HG03378 (cell line): ENCODE results near the gene P2RY1.
A peak's percentile ranks its signal among the peaks of the same experiment; 100 is the strongest.

Experiments
- ATAC-seq: cut with Tn5 transposase; IDR thresholded peaks from one replicate; pipeline ENCODE4 v1.9.1; 2021; ENCODE audit warnings: mild to moderate bottlenecking, moderate library complexity; ENCODE audit not compliant: unreplicated experiment

P2RY1 gene, protein sequence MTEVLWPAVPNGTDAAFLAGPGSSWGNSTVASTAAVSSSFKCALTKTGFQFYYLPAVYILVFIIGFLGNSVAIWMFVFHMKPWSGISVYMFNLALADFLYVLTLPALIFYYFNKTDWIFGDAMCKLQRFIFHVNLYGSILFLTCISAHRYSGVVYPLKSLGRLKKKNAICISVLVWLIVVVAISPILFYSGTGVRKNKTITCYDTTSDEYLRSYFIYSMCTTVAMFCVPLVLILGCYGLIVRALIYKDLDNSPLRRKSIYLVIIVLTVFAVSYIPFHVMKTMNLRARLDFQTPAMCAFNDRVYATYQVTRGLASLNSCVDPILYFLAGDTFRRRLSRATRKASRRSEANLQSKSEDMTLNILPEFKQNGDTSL

DNA sequence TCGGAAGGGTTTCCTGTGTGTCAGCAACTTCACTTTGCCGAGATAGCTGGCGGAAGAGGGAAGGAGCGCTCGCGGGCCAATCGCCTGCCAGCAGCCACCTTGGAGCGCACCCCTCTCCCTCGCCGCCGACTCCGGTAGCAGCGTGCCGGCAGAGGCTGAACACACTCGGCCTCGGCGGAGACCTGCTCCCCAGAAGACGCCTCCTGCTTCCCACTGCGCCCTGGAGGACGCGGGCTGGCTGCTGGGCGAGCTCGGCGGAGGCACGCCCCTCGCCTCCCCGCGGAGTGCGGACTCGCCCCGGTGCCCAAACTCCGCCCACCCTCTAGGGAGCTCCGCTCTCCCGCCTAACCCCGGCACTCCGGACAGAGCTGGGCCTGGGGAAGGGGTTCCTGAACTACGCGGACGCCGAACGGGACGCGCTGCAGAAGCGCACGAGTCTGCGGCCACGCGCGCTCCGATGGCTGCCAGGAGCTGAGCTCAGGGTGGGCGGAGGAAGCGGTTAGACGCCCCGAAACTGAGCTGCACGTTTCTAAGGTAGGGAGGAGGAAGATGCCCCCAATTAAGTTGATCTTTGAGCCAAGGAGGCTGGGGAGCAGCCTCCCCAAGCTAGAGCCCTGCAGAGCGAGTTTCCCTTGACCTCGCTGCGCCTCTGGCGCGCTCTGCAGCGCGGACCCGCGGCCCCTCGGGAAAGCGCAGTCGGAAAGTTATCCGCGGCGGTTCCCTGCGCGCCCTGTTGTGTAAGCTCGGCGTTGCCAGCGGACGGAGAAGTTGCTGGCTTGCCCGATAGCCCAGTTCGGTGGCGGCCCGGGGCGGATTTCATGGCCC, at the start of gene P2RY1:
Gene P2RY1 (plus strand): TSS at position 356 of the 825 bp plus-strand sequence. CDS start 652 bp downstream, outside the sequence.
- ATAC-seq, result peak; percentile 86

DNA sequence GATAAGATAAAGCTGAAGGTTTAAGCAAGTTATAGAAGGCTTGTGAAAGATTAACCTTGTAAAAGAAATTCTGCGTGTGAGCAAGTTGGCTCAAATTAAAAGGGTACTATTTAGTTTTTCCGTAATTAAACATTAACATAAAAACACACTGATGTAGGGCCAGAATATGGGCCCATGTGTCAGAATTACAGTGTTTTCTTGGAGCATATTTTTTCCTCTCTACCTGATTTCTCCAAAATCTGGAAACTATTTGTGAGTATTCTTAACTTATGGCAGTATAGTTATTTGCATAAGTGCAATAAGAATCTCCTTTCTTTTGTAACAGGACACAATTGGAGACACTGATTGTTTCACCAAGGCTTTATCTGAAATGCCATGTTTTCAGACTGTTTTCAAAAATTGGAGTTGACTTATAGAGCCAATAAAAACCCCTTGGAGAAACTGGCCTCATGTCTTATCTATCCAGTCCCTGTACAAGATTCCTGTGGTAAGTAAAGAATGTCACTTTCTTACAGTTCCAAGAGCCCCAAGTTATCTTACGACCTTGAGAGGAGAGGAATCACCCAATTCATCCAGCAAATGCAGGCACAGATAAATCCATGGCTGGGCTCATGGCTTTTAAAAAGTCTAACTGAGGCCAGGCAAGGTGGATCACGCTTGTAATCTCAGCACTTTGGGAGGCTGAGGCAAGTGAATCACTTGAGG, 47.8 kb upstream of the P2RY1 start:
- ATAC-seq, result no peak

DNA sequence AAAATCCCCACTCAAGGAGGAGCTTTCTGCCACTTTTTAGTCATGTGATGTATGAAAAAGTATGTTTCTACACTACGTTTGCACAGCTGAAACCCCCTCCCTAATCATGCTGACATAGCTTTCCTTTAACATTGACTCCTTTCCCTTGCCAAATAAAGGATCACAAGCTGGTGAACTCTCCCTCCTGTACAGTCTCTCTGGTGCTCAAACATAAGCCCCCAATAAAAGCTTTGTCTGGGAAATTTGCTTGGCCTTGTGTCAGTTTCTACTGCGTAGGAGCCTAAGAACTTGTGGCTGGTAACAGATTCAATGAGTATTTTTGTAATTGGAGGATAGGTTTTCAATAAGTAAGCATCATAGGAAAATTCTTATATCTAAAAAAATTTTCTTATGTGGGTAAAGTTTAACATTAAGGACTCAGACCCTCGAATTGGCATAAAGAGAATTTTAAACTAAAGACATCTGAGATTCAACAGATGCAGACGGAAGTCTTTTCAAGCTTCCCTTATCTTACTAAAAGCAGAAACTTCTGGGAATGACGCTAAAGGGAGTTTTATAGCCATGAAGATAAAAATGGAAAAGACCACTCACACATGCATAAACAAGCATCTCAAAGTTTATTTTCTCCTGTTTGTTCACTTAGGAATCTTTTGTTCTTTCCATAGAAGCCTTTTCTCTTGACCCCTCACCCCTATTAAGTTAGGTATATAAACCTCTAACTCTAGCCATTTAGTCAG, 44.1 kb upstream of the P2RY1 start:
- ATAC-seq, result no peak

DNA sequence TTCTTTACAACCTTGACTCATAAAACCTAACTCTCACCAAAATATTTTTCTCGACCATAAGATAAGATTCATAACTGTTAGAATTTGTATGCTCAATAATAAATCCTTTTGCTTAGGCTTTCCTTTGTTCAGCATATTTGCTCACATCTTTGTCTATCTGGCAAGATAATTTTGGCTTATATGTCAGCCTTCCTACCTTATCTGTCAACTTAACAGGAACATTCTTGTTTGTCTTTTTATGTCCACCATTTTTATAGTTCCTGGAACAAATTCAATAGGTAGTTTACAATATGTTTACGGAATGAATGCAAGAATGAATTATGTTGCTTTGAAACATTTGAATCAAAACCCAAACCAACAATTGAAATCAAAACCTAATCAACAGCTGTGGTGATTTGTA, 41.0 kb upstream of the P2RY1 start:
- no peak for ATAC-seq

DNA sequence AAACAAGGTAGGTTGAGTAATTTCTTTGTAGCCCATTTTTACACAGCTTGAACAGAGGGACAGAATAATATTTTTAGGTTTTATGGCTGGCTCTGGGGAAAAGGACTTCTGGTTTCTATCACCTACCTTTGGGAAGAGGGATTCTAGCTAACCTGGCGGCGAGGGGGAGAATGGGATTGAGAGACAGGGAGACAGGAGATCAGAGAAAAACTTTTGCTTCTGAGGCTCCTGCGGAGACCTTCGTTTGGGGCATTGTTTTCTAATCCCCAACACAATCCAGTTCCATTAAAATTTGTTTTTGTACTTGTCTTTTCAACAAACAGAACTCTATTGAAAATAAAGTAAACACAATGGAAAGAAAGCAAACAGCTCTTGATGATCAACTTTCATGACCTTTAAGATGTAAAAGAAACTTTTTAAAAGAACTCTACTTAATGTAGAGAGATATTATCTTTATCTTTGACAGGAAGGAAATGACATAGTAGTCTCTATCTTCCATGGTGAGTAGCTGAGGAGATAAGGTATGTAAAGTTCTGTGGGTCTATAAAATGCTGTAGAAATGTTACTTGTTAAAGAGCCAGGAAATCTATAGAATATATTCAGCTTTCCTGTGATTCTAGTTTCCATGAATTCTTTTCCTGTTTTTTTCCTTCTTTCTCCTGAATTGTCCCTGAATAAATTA, 37.0 kb upstream of the P2RY1 start:
- ATAC-seq, result no peak

DNA sequence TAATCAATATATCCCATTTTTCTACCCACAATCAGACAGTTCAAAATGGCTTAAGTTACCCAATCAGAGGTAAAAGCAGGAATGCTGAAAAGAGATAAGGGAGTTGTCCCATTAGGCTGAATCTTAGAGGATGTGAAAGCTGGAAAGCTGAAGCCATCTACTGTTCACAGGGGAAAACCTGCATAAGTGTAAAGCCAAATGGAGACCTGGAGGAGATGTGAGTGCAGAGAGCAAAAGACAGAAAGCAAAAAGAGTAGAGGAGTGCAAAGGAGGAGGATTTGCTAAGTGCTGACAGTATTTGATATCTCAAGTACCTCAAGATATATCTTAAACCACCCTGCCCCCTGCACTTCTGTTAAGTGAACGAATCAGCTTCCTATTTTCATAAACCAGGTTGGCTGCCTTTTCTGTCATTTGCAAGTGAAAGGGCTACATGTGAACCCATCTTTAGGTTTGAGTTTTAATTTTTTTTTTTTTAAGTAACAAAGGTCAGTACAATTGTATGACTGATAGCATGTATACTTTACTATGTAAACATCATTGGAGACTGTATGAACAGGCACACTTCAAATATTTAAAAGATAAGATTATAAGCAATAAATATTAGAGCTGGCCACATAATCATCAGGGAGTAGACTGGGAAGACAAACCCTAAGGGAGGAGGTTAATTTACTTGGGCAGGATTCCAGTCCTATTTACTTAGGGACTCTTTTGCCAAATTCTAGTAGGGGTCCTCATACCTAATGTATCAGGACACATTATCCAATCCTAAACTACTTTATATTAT, 22.8 kb upstream of the P2RY1 start:
- ATAC-seq, result no peak

DNA sequence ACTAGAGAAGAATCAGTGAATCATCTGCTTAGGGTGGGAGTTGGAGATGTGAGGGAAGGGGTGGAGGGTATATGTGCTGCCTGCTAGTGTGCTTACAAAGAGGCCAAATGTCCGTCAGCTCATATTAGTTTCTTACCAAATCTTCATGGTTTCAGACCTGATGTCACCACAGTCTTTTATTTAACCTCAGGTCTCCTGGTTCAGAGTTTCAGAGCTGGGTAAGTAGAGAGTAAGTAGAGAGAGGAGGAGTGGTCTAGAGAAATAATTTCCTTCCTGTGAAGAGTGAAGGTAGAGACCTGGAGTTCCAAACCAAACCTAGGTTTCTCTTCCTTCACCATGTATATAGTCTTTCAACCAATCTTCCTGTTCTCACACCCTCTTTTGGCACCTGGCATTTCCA, 17.5 kb upstream of the P2RY1 start:
- ATAC-seq, result no peak

DNA sequence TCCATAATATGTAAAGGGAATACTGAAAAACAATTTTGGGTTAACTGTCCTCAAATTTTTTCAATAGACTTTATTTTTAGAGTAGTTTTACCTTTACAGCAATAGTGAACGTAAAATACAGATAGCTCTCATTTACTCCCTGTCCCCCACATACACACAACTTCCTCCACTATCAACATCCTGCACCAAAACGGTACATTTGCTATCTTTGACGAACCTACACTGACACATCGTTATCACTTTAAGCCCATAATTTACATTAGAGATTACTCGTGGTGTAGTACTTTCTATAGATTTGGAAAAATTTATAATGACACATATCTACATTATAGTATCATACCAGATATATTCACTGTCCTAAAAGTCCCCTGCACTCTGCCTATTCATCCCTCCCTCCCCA, 16.9 kb upstream of the P2RY1 start:
- no peak for ATAC-seq

DNA sequence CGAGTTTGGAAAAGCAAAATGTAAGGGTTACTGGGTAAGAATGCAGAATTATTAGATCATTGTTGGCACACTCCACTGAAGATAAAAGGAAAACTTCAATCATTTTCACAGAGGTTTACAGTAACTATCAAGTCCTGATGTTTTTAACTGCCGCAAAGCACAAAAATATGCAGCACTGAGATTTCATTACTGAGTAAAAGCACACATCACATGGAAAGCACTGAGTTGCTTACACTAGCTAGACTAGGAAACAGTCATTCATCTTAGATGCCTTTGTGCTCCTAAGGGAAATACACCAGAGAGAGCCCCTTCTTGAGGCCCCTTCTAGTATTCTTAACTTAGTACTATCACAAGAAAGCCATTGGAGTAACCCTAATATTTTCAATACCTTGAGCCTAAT, 11.8 kb upstream of the P2RY1 start:
- no peak for ATAC-seq

DNA sequence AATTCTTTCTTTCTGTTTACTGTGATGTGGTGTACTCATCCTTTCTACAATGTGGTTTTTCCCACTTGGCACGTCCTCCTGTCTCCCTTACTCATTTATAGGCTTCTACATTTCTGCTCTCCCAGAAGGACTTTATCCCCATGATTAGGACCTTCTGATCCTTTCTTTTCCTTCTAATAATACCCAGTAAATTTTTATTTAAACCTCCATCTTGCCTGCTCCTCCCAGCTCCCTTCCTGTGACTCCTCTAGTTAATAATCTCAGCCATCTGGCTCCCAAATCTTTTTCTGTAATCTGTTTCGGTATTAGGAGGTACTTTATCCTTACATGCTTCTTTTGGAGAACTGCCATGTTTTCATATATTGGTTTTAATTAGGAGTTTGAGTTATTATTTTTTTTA, 11.2 kb upstream of the P2RY1 start:
- ATAC-seq, result no peak

DNA sequence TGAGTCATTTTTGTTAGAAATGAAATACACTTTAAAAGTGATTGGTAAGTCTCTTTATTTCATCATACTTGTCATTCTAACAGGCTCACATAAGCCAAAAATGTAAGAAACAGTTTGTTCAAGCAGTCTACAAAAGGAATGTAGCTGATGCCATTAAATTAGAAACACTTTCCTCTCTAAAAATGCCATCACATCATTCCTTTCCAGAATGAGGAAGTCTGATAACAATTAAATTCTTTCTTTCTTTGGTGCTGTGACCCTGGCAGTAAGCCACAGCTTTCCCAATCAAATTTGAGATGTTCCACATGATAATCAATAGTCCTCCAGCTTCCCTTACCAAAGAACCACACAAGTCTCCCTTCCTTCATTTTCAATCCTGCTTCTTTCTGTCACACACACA, 9.4 kb upstream of the P2RY1 start:
- ATAC-seq, result no peak

DNA sequence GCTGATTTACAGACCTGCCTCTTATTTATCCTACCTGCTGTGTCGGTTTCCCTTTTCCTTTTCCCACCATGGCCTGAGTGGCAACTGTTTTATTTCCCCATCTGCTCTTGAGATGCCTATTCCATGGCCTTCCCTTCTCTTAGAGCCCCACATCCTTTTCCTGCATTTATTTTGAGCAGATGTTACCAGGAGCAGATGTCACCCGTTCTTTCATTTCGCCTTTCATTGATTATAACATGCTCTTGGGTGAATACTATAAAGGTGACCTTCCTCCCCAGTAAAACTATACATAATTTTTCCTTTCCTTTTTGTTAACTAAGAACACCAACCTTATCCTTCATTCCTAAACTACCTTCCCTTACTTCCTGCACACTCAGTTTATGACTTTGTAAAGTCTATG, 8.5 kb upstream of the P2RY1 start:
- no peak for ATAC-seq

DNA sequence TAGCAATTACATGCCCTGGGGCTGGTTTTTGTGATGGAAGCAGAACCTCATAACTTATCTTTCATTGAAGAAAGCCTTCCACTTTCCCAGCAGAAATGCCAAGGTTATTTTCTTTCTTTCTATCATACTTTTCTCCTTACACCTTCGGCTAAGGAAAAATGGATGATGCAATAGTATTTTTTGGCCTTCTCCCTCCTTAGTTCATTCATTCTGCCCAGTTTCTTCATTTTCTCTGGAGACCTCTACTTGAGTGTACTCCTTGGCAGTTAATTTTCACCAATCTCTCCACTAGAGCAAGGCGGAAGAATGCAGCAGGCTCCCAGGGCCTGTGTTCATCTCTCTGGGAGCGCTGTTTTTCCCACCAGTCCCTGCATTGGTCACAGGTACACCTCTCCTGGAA, 7.6 kb upstream of the P2RY1 start:
- no peak for ATAC-seq

DNA sequence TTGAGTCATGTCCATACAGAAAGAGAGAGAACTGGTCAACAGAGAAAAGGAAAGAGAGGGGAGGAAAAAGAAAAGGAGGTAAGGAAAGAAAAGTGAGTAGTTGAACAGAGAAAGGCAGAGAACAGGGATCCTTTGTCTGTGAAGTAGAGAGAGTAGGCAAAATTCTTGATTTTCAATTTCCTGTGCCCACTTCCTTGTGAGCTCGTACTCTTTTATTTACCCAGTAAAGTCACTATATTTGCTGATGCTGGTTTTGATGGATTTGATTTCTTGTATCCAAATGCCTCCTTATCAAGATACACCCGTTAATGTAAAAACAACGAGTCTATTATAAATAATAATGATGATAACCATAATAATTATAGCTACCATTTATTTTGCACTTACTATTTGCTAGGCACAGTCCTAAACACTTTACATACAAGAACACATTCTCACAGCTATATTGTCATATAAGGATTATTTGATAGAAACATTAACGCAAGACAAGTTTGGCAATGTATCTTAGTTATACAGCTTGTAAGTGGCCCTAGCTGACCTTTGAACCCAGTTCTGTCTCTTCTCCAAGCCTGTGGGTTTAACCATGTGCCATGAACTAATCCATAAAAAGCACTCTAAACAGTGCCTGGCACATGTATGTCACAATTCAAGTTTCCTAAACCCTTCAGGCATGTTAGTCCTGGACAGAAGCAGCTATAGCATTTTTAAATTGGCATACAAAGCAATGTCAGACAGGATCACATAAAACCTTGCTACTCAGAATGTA, 6.7 kb upstream of the P2RY1 start:
- no peak for ATAC-seq

DNA sequence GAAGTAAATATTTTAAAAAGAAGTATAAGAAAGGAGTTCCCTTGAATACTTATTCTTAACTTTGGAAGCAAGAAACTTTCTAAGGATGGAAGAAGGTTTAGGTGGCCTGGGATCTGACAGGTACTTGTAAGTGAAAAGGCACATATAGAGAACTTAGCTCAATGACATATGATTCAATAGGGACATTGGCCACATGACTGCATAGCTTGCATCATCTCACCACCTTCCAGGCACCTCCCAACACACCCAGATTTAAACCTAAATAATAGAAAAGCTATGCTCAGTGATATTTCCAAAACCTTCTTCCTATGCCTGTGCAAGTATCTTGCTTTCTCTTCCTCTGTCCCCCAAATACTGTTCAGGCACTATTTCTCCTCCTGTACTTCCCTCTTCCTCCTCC, 4.7 kb upstream of the P2RY1 start:
- ATAC-seq, result no peak

DNA sequence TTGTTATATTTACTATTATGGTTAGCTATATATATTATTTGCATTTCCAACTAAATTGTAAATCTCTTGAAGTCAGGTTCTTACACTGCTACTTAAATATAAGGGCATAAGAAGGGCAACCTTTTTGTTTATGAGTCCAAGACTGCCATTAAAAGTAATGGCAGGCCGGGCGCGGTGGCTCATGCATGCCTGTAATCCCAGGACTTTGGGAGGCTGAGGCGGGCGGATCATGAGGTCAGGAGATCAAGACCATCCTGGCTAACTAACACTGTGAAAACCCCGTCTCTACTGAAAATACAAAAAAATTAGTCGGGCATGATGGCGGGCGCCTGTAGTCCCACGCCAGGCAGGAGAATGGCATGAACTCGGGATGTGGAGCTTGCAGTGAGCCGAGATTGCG, 2.9 kb upstream of the P2RY1 start:
- ATAC-seq, result no peak

DNA sequence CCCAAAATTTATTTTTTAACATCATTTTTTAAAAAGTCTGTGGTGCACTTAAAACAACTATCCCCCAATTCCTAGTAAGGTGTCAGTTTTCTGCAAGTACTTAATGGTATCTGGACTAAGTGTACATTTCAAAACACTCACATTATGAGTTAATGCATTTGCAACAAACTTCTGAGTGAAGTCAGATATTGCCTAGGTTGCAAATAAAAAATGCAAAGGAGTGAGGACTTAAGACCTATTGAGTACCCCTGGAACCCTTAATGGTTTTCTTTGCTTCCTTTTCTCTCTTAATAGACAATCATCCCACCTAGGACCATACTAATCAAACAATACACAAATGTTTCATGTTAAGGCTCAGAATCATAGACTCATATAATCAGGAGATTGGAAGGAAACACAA, 1.8 kb upstream of the P2RY1 start:
- no peak for ATAC-seq

DNA sequence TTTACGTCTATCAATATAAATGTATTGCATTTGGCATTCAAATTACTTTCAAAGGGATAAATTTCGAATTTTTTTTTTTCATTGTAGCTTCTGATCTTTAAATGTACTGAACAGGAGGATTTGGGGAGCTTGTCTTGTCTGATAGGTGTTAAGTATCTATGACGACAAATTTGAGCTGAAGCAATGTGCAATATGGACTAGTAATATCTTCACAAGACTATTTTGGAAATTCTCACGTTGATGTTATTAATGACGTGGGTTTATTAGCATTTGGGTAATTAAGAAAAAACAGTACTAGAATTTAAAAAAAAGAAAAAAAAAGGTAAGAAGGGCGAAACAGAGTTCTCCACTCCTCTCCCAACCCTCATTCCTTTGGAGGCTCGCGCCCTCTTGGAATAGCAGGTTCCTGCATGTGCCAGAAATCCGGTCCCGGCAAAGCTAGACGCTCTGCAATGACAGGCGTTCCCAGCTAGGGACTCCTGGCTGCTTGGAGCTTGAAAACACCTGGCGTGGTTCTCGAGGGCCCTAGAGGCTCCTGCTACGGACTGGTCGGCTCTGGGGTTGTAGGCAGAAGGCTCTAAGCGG, 648 bp upstream of the P2RY1 start:
- ATAC-seq, result no peak
